ENCODE measurements around the gene RPS6KA3.
"Not testable (repeated sequence)": the region's sequence is repeated elsewhere in the genome, so short reads cannot be mapped to it uniquely, and the experiment has no call there.

Gene RPS6KA3

GRCh38 chrX:20140420-20140819 is 126.3 kb downstream of the RPS6KA3 start:
- no peak for DNase-seq

GRCh38 chrX:20139966-20140365 is 126.7 kb downstream of the RPS6KA3 start:
- DNase-seq, result no peak

- DNase-seq, result no peak
Observed at GRCh38 chrX:20135944-20136343, 130.8 kb downstream of the RPS6KA3 start.

- DNase-seq, result no peak
Observed at GRCh38 chrX:20132666-20133065, 134.0 kb downstream of the RPS6KA3 start.

GRCh38 chrX:20130357-20130756 is 136.4 kb downstream of the RPS6KA3 start:
- DNase-seq, result no peak

GRCh38 chrX:20129547-20129946 is 137.2 kb downstream of the RPS6KA3 start:
- no peak for DNase-seq

GRCh38 chrX:20128670-20129069 is 138.0 kb downstream of the RPS6KA3 start:
- no peak for DNase-seq

GRCh38 chrX:20127440-20127839 is 139.3 kb downstream of the RPS6KA3 start:
- DNase-seq, result not testable (repeated sequence)

GRCh38 chrX:20126833-20127232 is 139.9 kb downstream of the RPS6KA3 start:
- not testable (repeated sequence) for DNase-seq

GRCh38 chrX:20124964-20125363 is 141.7 kb downstream of the RPS6KA3 start:
- no peak for DNase-seq

GRCh38 chrX:20118065-20118824 is 148.5 kb downstream of the RPS6KA3 start:
- DNase-seq, result no peak

GRCh38 chrX:20116577-20117240 is 150.0 kb downstream of the RPS6KA3 start, which contains the start of gene MAP7D2:
TSS of gene MAP7D2 (minus strand) at chrX:20116907. CDS start at chrX:20116879, 28 bp downstream.
- DNase-seq, result no peak

- DNase-seq, result no peak
Observed at GRCh38 chrX:20116087-20116576, 150.6 kb downstream of the RPS6KA3 start.

GRCh38 chrX:20112022-20112774 is 154.5 kb downstream of the RPS6KA3 start:
- DNase-seq, result no peak

GRCh38 chrX:20111271-20111670 is 155.4 kb downstream of the RPS6KA3 start:
- DNase-seq, result no peak

GRCh38 chrX:20101934-20102581 is 164.7 kb downstream of the RPS6KA3 start:
- DNase-seq, result no peak
